ENCODE measurements around the gene LDLRAD3.

GRCh38 chr11:36024716-36025115, 80.9 kb downstream of the LDLRAD3 start:
- TF ChIP-seq, protein P1, sequence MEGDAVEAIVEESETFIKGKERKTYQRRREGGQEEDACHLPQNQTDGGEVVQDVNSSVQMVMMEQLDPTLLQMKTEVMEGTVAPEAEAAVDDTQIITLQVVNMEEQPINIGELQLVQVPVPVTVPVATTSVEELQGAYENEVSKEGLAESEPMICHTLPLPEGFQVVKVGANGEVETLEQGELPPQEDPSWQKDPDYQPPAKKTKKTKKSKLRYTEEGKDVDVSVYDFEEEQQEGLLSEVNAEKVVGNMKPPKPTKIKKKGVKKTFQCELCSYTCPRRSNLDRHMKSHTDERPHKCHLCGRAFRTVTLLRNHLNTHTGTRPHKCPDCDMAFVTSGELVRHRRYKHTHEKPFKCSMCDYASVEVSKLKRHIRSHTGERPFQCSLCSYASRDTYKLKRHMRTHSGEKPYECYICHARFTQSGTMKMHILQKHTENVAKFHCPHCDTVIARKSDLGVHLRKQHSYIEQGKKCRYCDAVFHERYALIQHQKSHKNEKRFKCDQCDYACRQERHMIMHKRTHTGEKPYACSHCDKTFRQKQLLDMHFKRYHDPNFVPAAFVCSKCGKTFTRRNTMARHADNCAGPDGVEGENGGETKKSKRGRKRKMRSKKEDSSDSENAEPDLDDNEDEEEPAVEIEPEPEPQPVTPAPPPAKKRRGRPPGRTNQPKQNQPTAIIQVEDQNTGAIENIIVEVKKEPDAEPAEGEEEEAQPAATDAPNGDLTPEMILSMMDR (IDR thresholded peaks at IDR 0.05), result no peak
- TF ChIP-seq EP300 (IDR thresholded peaks at IDR 0.05; ENCODE audit: borderline replicate concordance in 1 of 2, low read depth in 1 of 2, low read length in 1 of 2) (no peak), ZBTB33 (IDR thresholded peaks at IDR 0.05; ENCODE audit: borderline replicate concordance, low read depth) (no peak), RCOR1 (IDR thresholded peaks at IDR 0.05; ENCODE audit: low read length) (no peak), YY1 (IDR thresholded peaks at IDR 0.05; ENCODE audit: low read depth) (no peak), TCF12 (IDR thresholded peaks at IDR 0.05) (no peak), SMC3 (IDR thresholded peaks at IDR 0.05; ENCODE audit: low read depth, low read length) (no peak)

Data from SK-N-SH (cell line).